H9 (cell line): ENCODE measurements around the gene UNC5A. TPM values are rescaled to one million over a fixed set of nuclear protein-coding genes. Genes with fewer than 3 reads are reported as not detected.

Source experiments
- DNase-seq: peaks from one replicate; pipeline ENCODE4 v3.0.0-alpha.2; 2017
- H2AFZ ChIP-seq: one replicate; pipeline ENCODE4 v1.6.1; 2013; ENCODE audit warnings: mild to moderate bottlenecking, low read length, control low read depth, moderate library complexity
- H2AK5ac ChIP-seq: 2 replicates; pipeline ENCODE4 v1.6.1; 2013; ENCODE audit warnings: low read length, control low read depth, mixed read lengths; ENCODE audit not compliant: insufficient read length
- H2BK120ac ChIP-seq: one replicate; pipeline ENCODE4 v1.6.1; 2013; ENCODE audit warnings: low read depth, mild to moderate bottlenecking, low read length, control low read depth, inconsistent platforms; ENCODE audit not compliant: poor library complexity, severe bottlenecking
- H2BK12ac ChIP-seq: 2 replicates; pipeline ENCODE4 v1.6.1; 2013; ENCODE audit warnings: low read length, control low read depth, mixed read lengths, low read depth; ENCODE audit not compliant: insufficient read length
- H2BK15ac ChIP-seq: 2 replicates; pipeline ENCODE4 v1.6.1; 2013; ENCODE audit warnings: low read depth, low read length, control low read depth
- H2BK20ac ChIP-seq: one replicate; pipeline ENCODE4 v1.6.1; 2013; ENCODE audit warnings: low read depth, mild to moderate bottlenecking, low read length, control low read depth, inconsistent platforms; ENCODE audit not compliant: poor library complexity, severe bottlenecking
- H2BK5ac ChIP-seq: 2 replicates; pipeline ENCODE4 v1.6.1; 2013; ENCODE audit warnings: low read length, control low read depth, mixed read lengths; ENCODE audit not compliant: insufficient read length
- H3K14ac ChIP-seq: 2 replicates; pipeline ENCODE4 v1.6.1; 2013; ENCODE audit warnings: low read length, control low read depth; ENCODE audit not compliant: insufficient read depth
- H3K18ac ChIP-seq: 2 replicates; pipeline ENCODE4 v1.6.1; 2013; ENCODE audit warnings: low read depth, mild to moderate bottlenecking, mixed read lengths, low read length, control low read depth; ENCODE audit not compliant: insufficient read length
- H3K23ac ChIP-seq: 2 replicates; pipeline ENCODE4 v1.6.1; 2013; ENCODE audit warnings: low read length, control low read depth, mixed read lengths, low read depth; ENCODE audit not compliant: insufficient read length
- H3K23me2 ChIP-seq: 2 replicates; pipeline ENCODE4 v1.6.1; 2013; ENCODE audit warnings: low read depth, mild to moderate bottlenecking, mixed read lengths, low read length, control low read depth; ENCODE audit not compliant: insufficient read length, poor library complexity, severe bottlenecking
- H3K27ac ChIP-seq: 2 replicates; pipeline ENCODE4 v1.5.1; 2013; ENCODE audit warnings: low read length, control low read depth, mixed read lengths, low read depth; ENCODE audit not compliant: insufficient read length
- H3K27me3 ChIP-seq: 2 replicates; pipeline ENCODE4 v1.6.1; 2013; ENCODE audit warnings: low read length, control low read depth, inconsistent platforms; ENCODE audit not compliant: insufficient read depth
- H3K4ac ChIP-seq: 2 replicates; pipeline ENCODE4 v1.6.1; 2013; ENCODE audit warnings: low read depth, mild to moderate bottlenecking, control low read depth, inconsistent platforms, low read length, moderate library complexity
- H3K4me1 ChIP-seq: 2 replicates; pipeline ENCODE4 v1.6.1; 2013; ENCODE audit warnings: low read length, control low read depth, inconsistent platforms; ENCODE audit not compliant: insufficient read depth
- H3K4me2 ChIP-seq: 2 replicates; pipeline ENCODE4 v1.6.1; 2013; ENCODE audit warnings: low read length, control low read depth, mixed read lengths; ENCODE audit not compliant: insufficient read length, insufficient read depth
- H3K56ac ChIP-seq: 2 replicates; pipeline ENCODE4 v1.6.1; 2013; ENCODE audit warnings: low read depth, mild to moderate bottlenecking, mixed read lengths, low read length, control low read depth; ENCODE audit not compliant: insufficient read length
- H3K79me1 ChIP-seq: 2 replicates; pipeline ENCODE4 v1.6.1; 2013; ENCODE audit warnings: low read depth, mild to moderate bottlenecking, moderate library complexity, low read length, control low read depth, inconsistent platforms; ENCODE audit not compliant: insufficient read depth, poor library complexity, severe bottlenecking
- H3K79me2 ChIP-seq: 2 replicates; pipeline ENCODE4 v1.6.1; 2013; ENCODE audit warnings: low read length, control low read depth, inconsistent platforms; ENCODE audit not compliant: insufficient read depth
- H3K9ac ChIP-seq: 2 replicates; pipeline ENCODE4 v1.6.1; 2013; ENCODE audit warnings: low read length, control low read depth, mixed read lengths; ENCODE audit not compliant: insufficient read length; ENCODE audit errors: extremely low read depth
- H3K9me3 ChIP-seq: one replicate; pipeline ENCODE4 v1.6.1; 2013; ENCODE audit warnings: low read depth, low read length, inconsistent platforms; ENCODE audit not compliant: control insufficient read depth
- H3T11ph ChIP-seq: one replicate; pipeline ENCODE4 v1.6.1; 2013; ENCODE audit warnings: mild to moderate bottlenecking, low read length, control low read depth, inconsistent platforms
- H4K20me1 ChIP-seq: one replicate; pipeline ENCODE4 v1.6.1; 2013; ENCODE audit not compliant: control insufficient read depth, insufficient read length, insufficient read depth
- H4K5ac ChIP-seq: 2 replicates; pipeline ENCODE4 v1.6.1; 2013; ENCODE audit warnings: low read depth, mild to moderate bottlenecking, mixed read lengths, low read length, control low read depth; ENCODE audit not compliant: insufficient read length
- H4K8ac ChIP-seq: replicated peaks from 2 replicates; pipeline ENCODE4 v1.6.1; 2013; ENCODE audit warnings: low read length, control low read depth, mixed read lengths, low read depth; ENCODE audit not compliant: insufficient read length
- H4K91ac ChIP-seq: 2 replicates; pipeline ENCODE4 v1.6.1; 2013; ENCODE audit warnings: low read depth, mild to moderate bottlenecking, moderate library complexity, mixed read lengths, low read length, control low read depth; ENCODE audit not compliant: insufficient read length
- H3K27ac Mint-ChIP-seq, 3 experiments: 2 replicates in 2 of 3; 3 replicates in 1 of 3; pipeline ENCODE4 v1.8.0; 2020 to 2021; ENCODE audit warnings: mixed read lengths in 3 of 3, mild to moderate bottlenecking in 1 of 3, moderate library complexity in 1 of 3
- H3K27me3 Mint-ChIP-seq: 2 replicates; pipeline ENCODE4 v1.8.0; 2021; ENCODE audit warnings: low read depth, mild to moderate bottlenecking, moderate library complexity, mixed read lengths
- H3K36me3 Mint-ChIP-seq, 3 experiments: 2 replicates in 2 of 3; 3 replicates in 1 of 3; pipeline ENCODE4 v1.8.0; 2020 to 2021; ENCODE audit warnings: low read depth in 3 of 3, mixed read lengths in 3 of 3; ENCODE audit not compliant: insufficient read depth in 1 of 3
- H3K4me1 Mint-ChIP-seq, 2 experiments: 2 replicates each; pipeline ENCODE4 v1.8.0; 2020; ENCODE audit warnings: mixed read lengths in 2 of 2
- H3K4me3 Mint-ChIP-seq, 2 experiments: 2 replicates in 1 of 2; 3 replicates in 1 of 2; pipeline ENCODE4 v1.8.0; 2020 to 2021; ENCODE audit warnings: mild to moderate bottlenecking in 2 of 2, mixed read lengths in 2 of 2, moderate library complexity in 1 of 2
- H3K9me3 Mint-ChIP-seq, 2 experiments: 2 replicates in 1 of 2; 3 replicates in 1 of 2; pipeline ENCODE4 v1.8.0; 2020; ENCODE audit warnings: mild to moderate bottlenecking in 2 of 2, mixed read lengths in 2 of 2, moderate library complexity in 1 of 2
- CTCF ChIP-seq: fragments of 200-600 bp; sonication (generic); conservative IDR thresholded peaks from 3 replicates; pipeline ENCODE4 v1.8.0; 2021; ENCODE audit warnings: antibody characterized with exemption, mild to moderate bottlenecking
- WGBS: extraction: QIAGEN DNeasy Blood & Tissue Kit; methylation state at CpG from one replicate; pipeline ENCODE4 v1.1.7; 2013; ENCODE audit warnings: missing lambda C conversion rate, low lambda C conversion rate, mixed read lengths; ENCODE audit not compliant: insufficient read length; ENCODE audit errors: extremely low coverage; 5-methylcytosine and 5-hydroxymethylcytosine counted together
- total RNA-seq: library from RNA; stranded (reverse); gene quantifications from 2 replicates; pipeline ENCODE4 v1.2.1, GENCODE V29; 2021

The UNC5A gene
- total RNA-seq, 1 experiment from 2014 or later = 4.4 TPM

GRCh38 chr5:176823869-176824412 lies 13.6 kb downstream of the UNC5A start:
- Mint-ChIP-seq H3K4me1 (peaks cover 21 to 37% of the 10 kb centered on the region in 2 experiments), H3K36me3 (no peaks in the 10 kb centered on the region), H3K4me3 (no peak overlapping the region), H3K9me3 (no peaks in the 10 kb centered on the region), H3K27me3 (peaks cover 15% of the 10 kb centered on the region), H3K27ac (no peak overlapping the region; a peak in 1 of 7 replicates)
- Histone ChIP-seq H3T11ph (no peak overlapping the region), H3K9me3 (no peaks in the 10 kb centered on the region), H3K9ac (no peak overlapping the region), H2BK20ac (no peak overlapping the region), H3K18ac (no peak overlapping the region), H2AFZ (no peak overlapping the region), H3K27me3 (no peaks in the 10 kb centered on the region), H4K91ac (no peak overlapping the region), H3K4me1 (no peaks in the 10 kb centered on the region), H2BK120ac (no peak overlapping the region), H3K4me2 (no peak overlapping the region), H2BK12ac (no peak overlapping the region), H4K20me1 (no peaks in the 10 kb centered on the region), H2BK5ac (no peak overlapping the region), H3K79me2 (no peaks in the 10 kb centered on the region), H2AK5ac (no peak overlapping the region), H3K23ac (no peak overlapping the region), H3K14ac (no peak overlapping the region), H2BK15ac (no peak overlapping the region), H3K27ac (no peak overlapping the region), H3K4ac (no peak overlapping the region), H4K5ac (no peak overlapping the region), H3K56ac (no peak overlapping the region), H4K8ac (no peak overlapping the region), H3K23me2 (no peaks in the 10 kb centered on the region), H3K79me1 (no peaks in the 10 kb centered on the region)
- DNase-seq = peak; percentile 78
- no CpG with 5 or more reads among the region's 20 CpGs for WGBS
- no peak for TF ChIP-seq CTCF
